ENCODE measurements around the gene SLC3A2.

The SLC3A2 gene

DNA sequence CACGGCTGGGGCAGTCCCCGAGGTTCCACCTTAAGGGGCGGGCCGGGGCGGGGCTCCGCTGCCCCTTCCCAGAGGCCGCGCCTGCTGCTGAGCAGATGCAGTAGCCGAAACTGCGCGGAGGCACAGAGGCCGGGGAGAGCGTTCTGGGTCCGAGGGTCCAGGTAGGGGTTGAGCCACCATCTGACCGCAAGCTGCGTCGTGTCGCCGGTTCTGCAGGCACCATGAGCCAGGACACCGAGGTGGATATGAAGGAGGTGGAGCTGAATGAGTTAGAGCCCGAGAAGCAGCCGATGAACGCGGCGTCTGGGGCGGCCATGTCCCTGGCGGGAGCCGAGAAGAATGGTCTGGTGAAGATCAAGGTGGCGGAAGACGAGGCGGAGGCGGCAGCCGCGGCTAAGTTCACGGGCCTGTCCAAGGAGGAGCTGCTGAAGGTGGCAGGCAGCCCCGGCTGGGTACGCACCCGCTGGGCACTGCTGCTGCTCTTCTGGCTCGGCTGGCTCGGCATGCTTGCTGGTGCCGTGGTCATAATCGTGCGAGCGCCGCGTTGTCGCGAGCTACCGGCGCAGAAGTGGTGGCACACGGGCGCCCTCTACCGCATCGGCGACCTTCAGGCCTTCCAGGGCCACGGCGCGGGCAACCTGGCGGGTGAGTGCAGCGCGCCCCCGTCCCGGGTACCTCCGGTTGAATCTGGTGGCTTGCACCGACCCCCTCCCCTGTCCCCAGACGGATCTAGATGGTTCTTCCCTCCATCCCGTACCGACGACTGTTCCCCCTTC is at the start of gene SLC3A2:
SLC3A2 (plus strand) TSS at position 94 of the 776 bp plus-strand sequence; CDS start at position 222, 128 bp downstream.
- peak within 1 kb of the TSS; percentile 79 for H3K4me3 ChIP-seq (ENCODE audit: low read depth, low read length)
- TF ChIP-seq, protein P1, sequence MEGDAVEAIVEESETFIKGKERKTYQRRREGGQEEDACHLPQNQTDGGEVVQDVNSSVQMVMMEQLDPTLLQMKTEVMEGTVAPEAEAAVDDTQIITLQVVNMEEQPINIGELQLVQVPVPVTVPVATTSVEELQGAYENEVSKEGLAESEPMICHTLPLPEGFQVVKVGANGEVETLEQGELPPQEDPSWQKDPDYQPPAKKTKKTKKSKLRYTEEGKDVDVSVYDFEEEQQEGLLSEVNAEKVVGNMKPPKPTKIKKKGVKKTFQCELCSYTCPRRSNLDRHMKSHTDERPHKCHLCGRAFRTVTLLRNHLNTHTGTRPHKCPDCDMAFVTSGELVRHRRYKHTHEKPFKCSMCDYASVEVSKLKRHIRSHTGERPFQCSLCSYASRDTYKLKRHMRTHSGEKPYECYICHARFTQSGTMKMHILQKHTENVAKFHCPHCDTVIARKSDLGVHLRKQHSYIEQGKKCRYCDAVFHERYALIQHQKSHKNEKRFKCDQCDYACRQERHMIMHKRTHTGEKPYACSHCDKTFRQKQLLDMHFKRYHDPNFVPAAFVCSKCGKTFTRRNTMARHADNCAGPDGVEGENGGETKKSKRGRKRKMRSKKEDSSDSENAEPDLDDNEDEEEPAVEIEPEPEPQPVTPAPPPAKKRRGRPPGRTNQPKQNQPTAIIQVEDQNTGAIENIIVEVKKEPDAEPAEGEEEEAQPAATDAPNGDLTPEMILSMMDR (IDR thresholded peaks at IDR 0.05; ENCODE audit: control insufficient read depth, extremely low read depth, insufficient read depth) = peak; percentile 87
- peak; percentile 69 for DNase-seq (ENCODE audit: low read depth)

DNA sequence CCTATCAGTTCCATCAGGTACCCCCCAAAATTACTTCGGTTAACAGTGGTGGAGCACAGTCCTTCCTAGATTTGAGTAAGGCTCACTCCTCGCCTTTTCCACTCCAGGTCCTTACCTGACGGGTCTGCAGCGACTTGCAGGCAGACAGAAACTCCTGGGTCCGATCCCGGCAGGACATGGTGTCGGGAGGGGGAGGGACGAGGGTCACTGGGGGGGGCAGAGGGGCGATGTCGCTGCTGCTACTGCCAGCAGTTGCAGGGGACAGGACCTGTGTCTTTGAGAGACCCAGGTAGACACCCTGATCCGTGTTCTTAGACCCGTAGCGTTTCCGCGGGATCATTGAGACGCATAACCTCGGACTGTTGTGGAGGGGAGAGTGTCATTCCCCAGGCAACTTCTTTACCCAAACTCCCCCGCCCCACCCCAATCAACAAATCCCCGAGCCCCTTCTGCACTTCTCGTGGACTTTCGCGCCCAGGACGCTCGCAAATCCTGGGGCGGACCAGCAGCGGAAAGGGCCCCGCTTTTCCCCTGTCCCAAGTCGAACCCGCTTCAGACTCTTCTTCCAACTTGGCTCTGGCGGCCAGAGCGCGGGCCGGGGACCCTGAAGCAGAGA is 49.7 kb upstream of the SLC3A2 start:
- DNase-seq (ENCODE audit: low read depth) = no peak
- H3K4me3 ChIP-seq (ENCODE audit: low read depth, low read length) = peak overlapping the region; percentile 96
- TF ChIP-seq, protein P1 (IDR thresholded peaks at IDR 0.05; ENCODE audit: control insufficient read depth, extremely low read depth, insufficient read depth) = no peak

DNA sequence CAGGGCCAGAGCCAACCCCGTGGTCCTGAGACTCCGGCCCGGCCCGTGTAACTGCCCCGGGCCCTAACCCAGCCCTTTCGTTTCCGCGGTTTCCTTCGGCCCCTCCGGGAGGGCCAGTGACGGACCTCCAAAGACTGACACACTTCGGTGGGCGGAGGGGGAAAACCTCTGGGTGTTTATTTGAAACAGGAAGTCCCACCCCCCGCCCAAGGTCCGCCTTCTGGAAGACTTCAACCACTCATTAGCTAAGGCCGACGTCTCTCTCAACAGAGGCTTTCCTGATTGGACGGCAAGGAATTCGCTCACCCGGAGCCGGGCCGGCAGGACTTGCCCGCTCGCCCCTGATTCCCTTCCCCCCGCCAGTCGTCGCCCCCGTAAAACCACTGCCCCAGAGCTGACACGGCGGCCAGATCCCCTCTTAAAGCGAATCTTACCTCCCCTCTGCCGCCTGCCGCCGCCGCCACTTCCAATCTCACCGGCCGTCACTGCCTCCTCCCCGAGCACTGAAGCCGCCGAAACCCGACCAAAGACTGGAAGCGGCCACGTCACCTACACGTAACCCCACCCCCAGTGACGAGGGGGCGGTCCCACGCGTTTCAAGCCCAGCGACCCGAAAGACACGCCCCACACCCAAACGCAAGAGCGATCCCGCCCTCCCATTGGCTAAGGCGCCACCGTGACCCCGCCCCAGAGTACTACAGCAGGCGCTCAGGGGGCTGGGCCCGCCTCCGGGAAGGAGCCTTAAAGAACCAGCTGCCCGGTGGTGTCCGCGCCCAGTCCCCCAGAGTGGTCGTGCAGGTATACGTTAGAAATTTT is 49.0 kb upstream of the SLC3A2 start, which contains the start of gene STX5:
STX5 (minus strand) TSS at position 532 of the 816 bp plus-strand sequence. CDS start 808 bp downstream, outside the sequence.
- TF ChIP-seq, protein P1 (IDR thresholded peaks at IDR 0.05; ENCODE audit: control insufficient read depth, extremely low read depth, insufficient read depth) = no peak
- DNase-seq (ENCODE audit: low read depth) = peak; percentile 95
- peak within 1 kb of the TSS; percentile 96 for H3K4me3 ChIP-seq (ENCODE audit: low read depth, low read length)

DNA sequence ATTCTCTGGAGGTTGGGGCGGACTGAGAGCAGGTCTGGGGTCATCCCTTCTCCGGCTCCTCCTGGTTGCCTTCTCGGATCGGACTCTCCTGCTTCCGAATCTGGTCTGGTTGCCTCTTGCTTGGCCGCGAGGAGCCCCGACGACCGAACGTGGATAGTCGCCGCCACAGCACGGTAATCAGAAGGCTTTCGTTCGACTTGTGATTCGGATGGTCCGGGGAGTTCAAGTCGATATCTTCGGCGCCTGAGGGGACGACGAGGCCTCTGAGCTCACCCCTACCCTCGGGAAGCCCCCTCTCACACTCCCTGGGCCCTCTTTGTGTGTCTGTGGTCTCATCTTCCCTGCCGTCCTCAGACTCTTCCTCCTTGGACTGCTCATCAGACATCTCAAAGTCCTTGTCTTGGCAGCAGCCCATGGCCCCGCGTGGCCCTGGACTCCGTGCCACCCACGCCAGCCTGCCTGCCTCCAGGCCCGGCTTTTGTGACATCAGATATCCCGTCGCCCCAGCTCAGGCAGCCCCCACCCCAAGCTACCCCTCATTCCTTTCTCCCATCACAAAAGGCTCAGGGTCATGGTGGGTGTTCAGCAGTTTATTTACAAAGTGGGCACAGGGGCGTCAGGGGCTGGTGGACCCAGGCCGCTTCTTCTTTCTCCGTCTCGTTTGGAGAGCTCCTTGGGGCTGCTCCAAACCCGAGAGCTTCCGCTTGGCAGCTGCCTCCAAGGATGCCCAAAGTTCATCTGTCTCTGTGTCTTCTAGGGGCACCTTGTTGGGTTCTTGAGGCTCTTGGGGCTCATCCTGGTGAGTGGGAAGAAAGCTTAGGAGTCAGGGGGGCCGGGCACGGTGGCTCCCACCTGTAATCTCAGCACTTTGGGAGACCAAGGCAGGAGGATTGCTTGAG is 48.1 kb upstream of the SLC3A2 start, which contains the start of gene TEX54:
TEX54 (minus strand) TSS at position 506 of the 899 bp plus-strand sequence.
- peak within 1 kb of the TSS; percentile 96 for H3K4me3 ChIP-seq (ENCODE audit: low read depth, low read length)
- TF ChIP-seq, protein P1 (IDR thresholded peaks at IDR 0.05; ENCODE audit: control insufficient read depth, extremely low read depth, insufficient read depth) = no peak
- DNase-seq (ENCODE audit: low read depth) = no peak

DNA sequence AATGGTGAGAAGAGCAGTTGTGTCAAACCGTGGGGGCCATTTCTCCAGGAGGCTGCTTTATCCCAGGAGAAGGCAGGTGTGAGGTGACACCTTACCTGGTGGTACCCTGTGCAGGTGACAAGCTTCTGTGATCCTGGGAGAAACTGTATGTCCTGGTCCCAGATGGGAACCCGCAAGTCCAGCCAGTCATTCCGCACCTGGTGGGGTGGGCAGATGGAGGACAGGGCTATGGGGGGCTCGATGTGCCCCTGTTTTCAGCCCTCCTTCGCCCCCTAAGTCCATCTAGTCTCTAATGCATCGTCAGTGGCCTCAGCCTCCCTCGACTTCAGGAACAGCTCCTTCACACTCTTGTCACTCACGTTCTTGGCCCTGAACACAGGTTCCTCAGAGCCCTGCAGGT is 45.4 kb upstream of the SLC3A2 start:
- no peak for DNase-seq (ENCODE audit: low read depth)
- TF ChIP-seq, protein P1 (IDR thresholded peaks at IDR 0.05; ENCODE audit: control insufficient read depth, extremely low read depth, insufficient read depth) = no peak
- no peak overlapping the region for H3K4me3 ChIP-seq (ENCODE audit: low read depth, low read length)

Measured in LNCaP clone FGC (cell line).